Measurements from ENCODE around the gene FILIP1. TPM values are rescaled to one million over a fixed set of nuclear protein-coding genes. Genes with fewer than 3 reads are reported as not detected.

The FILIP1 gene
- total and polyA plus RNA-seq, 9 donors: 1.1 to 7.1 (median 2.7) TPM

DNA sequence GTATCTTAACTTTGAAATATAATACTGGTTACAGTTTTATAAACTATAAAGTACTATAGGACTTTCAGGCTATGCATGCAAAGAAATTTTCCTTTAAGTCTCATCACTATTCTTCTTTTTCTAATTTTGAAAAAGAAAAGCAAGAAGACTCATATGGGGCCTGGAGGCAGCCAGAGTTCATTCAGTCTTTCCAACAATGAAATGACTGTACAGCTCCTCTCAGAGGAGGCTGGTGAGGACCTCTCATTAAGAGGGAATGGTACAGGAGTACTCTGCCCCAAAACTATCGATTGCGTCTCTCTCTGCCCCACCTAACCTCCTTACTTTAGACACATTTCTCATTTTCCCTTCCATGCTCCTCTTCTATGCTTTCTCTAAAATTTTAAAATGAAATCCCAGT, 66.3 kb downstream of the FILIP1 start:
- H3K27ac ChIP-seq: no peak overlapping the region
- no peak for TF ChIP-seq EP300 (IDR thresholded peaks at IDR 0.05)
- peaks cover 11% of the 10 kb centered on the region for H3K4me1 ChIP-seq (ENCODE audit: insufficient read depth)
- H3K9me3 ChIP-seq: no peaks in the 10 kb centered on the region
- no peaks in the 10 kb centered on the region for H3K27me3 ChIP-seq
- intact Hi-C loops (cut with DNase I): no loop called here
- DNase-seq: no peak
- no peak overlapping the region for H3K4me3 ChIP-seq
- 96 to 99% (median 96%) methylated on average over 2 of the region's 2 CpGs for WGBS, 3 donors
- no peaks in the 10 kb centered on the region for H3K36me3 ChIP-seq

DNA sequence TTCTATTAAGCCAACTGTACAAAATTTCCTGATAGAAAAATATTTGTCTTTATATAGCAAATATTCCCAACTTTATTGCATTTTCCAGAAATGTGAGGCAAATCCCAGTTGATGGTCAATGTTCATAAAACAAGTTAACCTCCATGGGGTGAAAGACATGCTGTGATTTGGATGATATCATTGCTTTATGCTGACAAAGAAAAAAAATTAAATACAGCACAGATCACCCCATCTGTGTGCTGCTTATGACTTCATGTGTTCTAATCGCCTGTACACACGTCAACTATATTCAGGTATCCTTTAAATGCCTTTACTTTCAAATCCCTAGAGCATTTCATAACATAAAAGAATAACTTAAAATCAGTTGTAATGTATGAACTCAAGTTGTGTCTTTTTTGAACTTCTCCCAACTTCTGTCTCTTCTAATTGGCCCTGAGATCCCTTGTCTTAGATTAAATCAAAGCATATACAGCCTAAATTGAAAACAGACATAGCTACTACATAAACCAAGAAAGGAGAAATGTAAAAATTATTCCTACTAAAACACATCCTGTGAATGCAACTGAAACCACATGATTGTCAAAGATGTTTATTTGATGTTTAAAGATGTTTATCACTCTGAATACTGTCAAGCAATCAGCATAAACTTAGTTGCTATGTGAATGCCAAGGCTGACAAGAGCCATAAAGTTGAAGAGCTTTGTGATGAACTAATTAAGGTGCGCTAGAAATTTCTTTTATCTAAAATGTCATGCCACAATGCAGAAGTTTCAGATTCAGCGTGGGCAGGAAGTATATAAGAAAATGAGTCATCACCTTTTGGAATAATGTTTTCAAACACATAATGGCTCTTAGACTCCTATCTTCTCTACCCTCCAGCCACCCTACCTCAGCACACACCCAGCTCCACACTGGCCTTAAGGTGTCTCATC, 68.7 kb downstream of the FILIP1 start:
- no peak for DNase-seq
- Histone ChIP-seq H3K9me3 (no peaks in the 10 kb centered on the region), H3K4me3 (no peak overlapping the region), H3K4me1 (ENCODE audit: insufficient read depth) (peaks cover 4% of the 10 kb centered on the region), H3K27me3 (no peaks in the 10 kb centered on the region), H3K27ac (no peak overlapping the region), H3K36me3 (no peaks in the 10 kb centered on the region)
- 77 to 83% (median 77%) methylated on average over 4 of the region's 4 CpGs for WGBS, 3 donors
- intact Hi-C loops (cut with DNase I): no loop called here
- TF ChIP-seq POLR2A (IDR thresholded peaks at IDR 0.05) (no peak), EP300 (IDR thresholded peaks at IDR 0.05) (no peak)
- TF ChIP-seq, protein P1, sequence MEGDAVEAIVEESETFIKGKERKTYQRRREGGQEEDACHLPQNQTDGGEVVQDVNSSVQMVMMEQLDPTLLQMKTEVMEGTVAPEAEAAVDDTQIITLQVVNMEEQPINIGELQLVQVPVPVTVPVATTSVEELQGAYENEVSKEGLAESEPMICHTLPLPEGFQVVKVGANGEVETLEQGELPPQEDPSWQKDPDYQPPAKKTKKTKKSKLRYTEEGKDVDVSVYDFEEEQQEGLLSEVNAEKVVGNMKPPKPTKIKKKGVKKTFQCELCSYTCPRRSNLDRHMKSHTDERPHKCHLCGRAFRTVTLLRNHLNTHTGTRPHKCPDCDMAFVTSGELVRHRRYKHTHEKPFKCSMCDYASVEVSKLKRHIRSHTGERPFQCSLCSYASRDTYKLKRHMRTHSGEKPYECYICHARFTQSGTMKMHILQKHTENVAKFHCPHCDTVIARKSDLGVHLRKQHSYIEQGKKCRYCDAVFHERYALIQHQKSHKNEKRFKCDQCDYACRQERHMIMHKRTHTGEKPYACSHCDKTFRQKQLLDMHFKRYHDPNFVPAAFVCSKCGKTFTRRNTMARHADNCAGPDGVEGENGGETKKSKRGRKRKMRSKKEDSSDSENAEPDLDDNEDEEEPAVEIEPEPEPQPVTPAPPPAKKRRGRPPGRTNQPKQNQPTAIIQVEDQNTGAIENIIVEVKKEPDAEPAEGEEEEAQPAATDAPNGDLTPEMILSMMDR (IDR thresholded peaks at IDR 0.05): no peak

- H3K4me1 ChIP-seq (ENCODE audit: insufficient read depth): no peaks in the 10 kb centered on the region
- intact Hi-C loops (cut with DNase I): no loop called here
Observed at GRCh38 chr6:75423386-75423785, 70.2 kb downstream of the FILIP1 start.

GRCh38 chr6:75422024-75422639, 71.5 kb downstream of the FILIP1 start:
- no peaks in the 10 kb centered on the region for H3K36me3 ChIP-seq
- TF ChIP-seq EP300 (IDR thresholded peaks at IDR 0.05) (no peak), POLR2A (IDR thresholded peaks at IDR 0.05) (no peak)
- TF ChIP-seq, protein P1 (IDR thresholded peaks at IDR 0.05): no peak
- 70 to 81% (median 80%) methylated on average over 1 of the region's 1 CpG for WGBS, 3 donors
- no peak overlapping the region for H3K27ac ChIP-seq
- intact Hi-C loops (cut with DNase I): no loop called here
- no peak for DNase-seq
- no peaks in the 10 kb centered on the region for H3K9me3 ChIP-seq
- H3K4me1 ChIP-seq (ENCODE audit: insufficient read depth): no peaks in the 10 kb centered on the region
- H3K4me3 ChIP-seq: no peak overlapping the region
- no peaks in the 10 kb centered on the region for H3K27me3 ChIP-seq

More at GRCh38 chr6:75423386-75423785, 70.2 kb downstream of the FILIP1 start:
- DNase-seq: no peak
- no peaks in the 10 kb centered on the region for H3K27me3 ChIP-seq
- TF ChIP-seq, protein P1 (IDR thresholded peaks at IDR 0.05): no peak
- no peak for TF ChIP-seq POLR2A (IDR thresholded peaks at IDR 0.05)
- no peak for TF ChIP-seq EP300 (IDR thresholded peaks at IDR 0.05)
- no peaks in the 10 kb centered on the region for H3K9me3 ChIP-seq
- no peak overlapping the region for H3K4me3 ChIP-seq
- whole genome bisulfite sequencing, 3 donors: 89 to 93% (median 90%) methylated on average over 8 of the region's 8 CpGs
- H3K27ac ChIP-seq: no peak overlapping the region
- H3K36me3 ChIP-seq: no peaks in the 10 kb centered on the region

All from ovary (tissue), 9 donors.